ENCODE data around the gene JMJD4.
"Not testable (repeated sequence)": the region's sequence is repeated elsewhere in the genome, so short reads cannot be mapped to it uniquely, and the experiment has no call there.

JMJD4 gene

DNA sequence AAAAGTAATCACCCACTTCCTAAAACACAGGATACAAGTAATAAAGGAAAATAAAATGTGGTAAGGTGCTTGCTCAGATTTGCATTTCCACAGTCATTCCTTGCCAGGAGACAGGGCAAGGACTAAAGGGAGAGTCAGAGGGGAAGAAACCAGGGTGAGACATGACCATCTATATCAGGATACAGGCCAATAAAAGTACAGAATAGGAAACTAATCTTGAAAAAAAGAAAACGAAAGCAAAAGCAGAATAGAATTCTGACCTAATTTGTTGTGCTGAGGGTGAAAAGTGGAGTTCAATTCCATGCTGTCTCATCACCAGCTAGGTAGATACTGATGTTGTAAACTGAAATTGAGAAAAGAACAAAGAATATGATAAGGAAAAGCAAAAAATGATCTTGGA is 27.3 kb downstream of the JMJD4 start:
- H3K4me3 ChIP-seq (ENCODE audit: low read depth in 1 of 2, low read length in 2 of 2), result no peak overlapping the region
- H3K9ac ChIP-seq (ENCODE audit: low read length), result no peak overlapping the region
- H3K27me3 ChIP-seq (ENCODE audit: control insufficient read depth in 1 of 2, insufficient read depth in 2 of 2, low read length in 2 of 2), result no peaks in the 10 kb centered on the region
- H3K27ac ChIP-seq (ENCODE audit: low read depth, low read length), result no peak overlapping the region
- H3K4me1 ChIP-seq (ENCODE audit: insufficient read depth, low read length), result no peaks in the 10 kb centered on the region
- no peaks in the 10 kb centered on the region for H3K36me3 ChIP-seq (ENCODE audit: insufficient read depth, low read length)
- no peaks in the 10 kb centered on the region for H3K9me3 ChIP-seq (ENCODE audit: low read length)

DNA sequence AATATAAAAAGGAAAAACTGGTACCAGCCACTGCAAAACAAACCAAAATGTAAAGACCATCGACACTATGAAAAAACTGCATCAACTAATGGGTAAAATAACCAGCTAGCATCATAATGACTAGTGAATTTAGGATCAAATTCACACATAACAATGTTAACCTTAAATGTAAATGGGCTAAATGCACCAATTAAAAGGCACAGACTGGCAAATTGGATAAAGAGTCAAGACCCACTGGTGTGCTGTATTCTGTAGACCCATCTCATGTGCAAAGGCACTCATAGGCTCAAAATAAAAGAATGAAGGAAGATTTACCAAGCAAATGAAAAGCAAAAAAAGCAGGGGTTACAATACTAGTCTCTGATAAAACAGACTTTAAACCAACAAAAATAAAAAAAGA is 33.5 kb downstream of the JMJD4 start:
- not testable (repeated sequence) for H3K36me3 ChIP-seq (ENCODE audit: insufficient read depth, low read length); H3K4me1 ChIP-seq (ENCODE audit: insufficient read depth, low read length)
- peaks cover 10% of the 10 kb centered on the region for H3K9me3 ChIP-seq (ENCODE audit: low read length)

DNA sequence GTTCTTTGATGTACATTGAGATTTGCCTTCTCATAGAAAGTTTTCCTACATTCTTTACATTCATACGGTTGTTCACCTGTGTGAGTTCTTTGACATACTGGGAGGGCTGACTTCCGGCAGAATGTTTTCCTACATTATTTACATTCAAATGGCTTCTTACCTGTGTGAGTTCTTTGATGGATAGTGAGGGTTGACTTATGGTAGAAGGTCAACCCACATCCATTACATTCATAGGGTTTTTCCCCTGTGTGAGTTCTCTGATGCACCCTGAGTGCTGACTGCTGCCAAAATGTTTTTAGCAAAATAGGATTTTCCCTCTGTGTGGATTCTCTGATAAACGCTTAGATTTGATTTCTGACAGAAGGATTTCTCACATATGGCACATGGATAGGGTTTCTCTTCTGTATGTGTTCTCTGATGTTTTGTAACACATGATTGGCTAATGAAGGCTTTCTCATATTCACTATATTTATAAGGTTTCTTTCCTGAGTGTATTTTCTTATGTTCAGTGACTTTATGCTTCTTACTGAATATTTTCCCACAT is 37.7 kb downstream of the JMJD4 start:
- no peaks in the 10 kb centered on the region for H3K4me1 ChIP-seq (ENCODE audit: insufficient read depth, low read length)
- no peak overlapping the region for H3K27ac ChIP-seq (ENCODE audit: low read depth, low read length)
- H3K9ac ChIP-seq (ENCODE audit: low read length), result no peak overlapping the region
- H3K27me3 ChIP-seq (ENCODE audit: control insufficient read depth in 1 of 2, insufficient read depth in 2 of 2, low read length in 2 of 2), result no peaks in the 10 kb centered on the region
- no peaks in the 10 kb centered on the region for H3K36me3 ChIP-seq (ENCODE audit: insufficient read depth, low read length)
- peaks cover 20% of the 10 kb centered on the region for H3K9me3 ChIP-seq (ENCODE audit: low read length)
- H3K4me3 ChIP-seq (ENCODE audit: low read depth in 1 of 2, low read length in 2 of 2), result no peak overlapping the region

More for the DNA sequence above, 33.5 kb downstream of the JMJD4 start:
- H3K27ac ChIP-seq (ENCODE audit: low read depth, low read length); H3K27me3 ChIP-seq (ENCODE audit: control insufficient read depth in 1 of 2, insufficient read depth in 2 of 2, low read length in 2 of 2); H3K4me3 ChIP-seq (ENCODE audit: low read depth in 1 of 2, low read length in 2 of 2); H3K9ac ChIP-seq (ENCODE audit: low read length): not testable (repeated sequence)

DNA sequence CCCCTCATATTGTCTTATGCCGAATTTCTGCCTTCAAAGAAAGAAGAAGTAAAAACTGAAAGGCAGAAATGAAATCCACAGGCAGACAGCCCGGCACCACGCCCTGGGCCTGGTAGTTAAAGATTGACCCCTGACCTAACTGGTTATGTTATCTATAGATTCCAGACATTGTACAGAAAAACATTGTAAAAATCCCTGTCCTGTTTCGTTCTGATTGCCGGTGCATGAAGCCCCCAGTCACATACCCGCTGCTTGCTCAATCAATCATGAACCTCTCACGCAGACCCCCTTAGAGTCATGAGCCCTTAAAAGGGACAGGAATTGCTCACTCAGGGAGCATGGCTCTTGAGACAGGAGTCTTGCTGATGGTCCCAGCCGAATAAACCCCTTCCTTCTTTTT is 49.3 kb downstream of the JMJD4 start:
- no peak overlapping the region for H3K9ac ChIP-seq (ENCODE audit: low read length)
- H3K9me3 ChIP-seq (ENCODE audit: low read length), result no peaks in the 10 kb centered on the region
- no peak overlapping the region for H3K4me3 ChIP-seq (ENCODE audit: low read depth in 1 of 2, low read length in 2 of 2)
- H3K36me3 ChIP-seq (ENCODE audit: insufficient read depth, low read length), result no peaks in the 10 kb centered on the region
- H3K4me1 ChIP-seq (ENCODE audit: insufficient read depth, low read length), result no peaks in the 10 kb centered on the region
- H3K27me3 ChIP-seq (ENCODE audit: control insufficient read depth in 1 of 2, insufficient read depth in 2 of 2, low read length in 2 of 2), result no peaks in the 10 kb centered on the region
- H3K27ac ChIP-seq (ENCODE audit: low read depth, low read length), result no peak overlapping the region

Data from muscle layer of colon (tissue), 2 donors.